ENCODE results near the gene HOXA5.

Gene HOXA5

GRCh38 chr7:27091941-27092818 lies 51.3 kb downstream of the HOXA5 start:
- DNase-seq, result no peak

DNA sequence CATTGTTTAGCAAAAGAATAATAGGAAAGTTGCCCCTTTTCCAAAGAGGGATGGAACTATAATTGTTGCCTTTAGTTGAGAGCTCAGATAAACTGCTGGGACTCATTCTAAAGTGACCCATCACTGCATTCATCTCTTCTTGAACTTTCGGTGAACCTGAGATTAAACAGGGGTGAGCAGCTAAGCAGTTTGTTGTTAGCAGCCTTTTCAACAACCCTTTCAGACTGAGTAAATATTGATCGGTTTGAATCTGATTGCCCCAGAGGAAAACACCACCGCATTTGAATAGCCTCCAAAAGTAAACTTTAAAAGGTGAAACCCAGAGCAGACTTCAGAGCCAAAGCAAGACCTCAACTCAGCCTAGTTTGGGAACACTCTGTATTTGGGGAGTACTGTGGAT lies 52.4 kb downstream of the HOXA5 start:
- DNase-seq, result no peak

Measured in NCI-H2227 treated with DMSO at 0.1 percent for 48 hours (cell line).